H1 (cell line): ENCODE measurements around the gene RGS9. TPM values are rescaled to one million over a fixed set of nuclear protein-coding genes. Genes with fewer than 3 reads are reported as not detected.

Experiments used
- CTCF ChIA-PET: fragments of 300-600 bp; sonication (Branson Sonifier 250); formaldehyde crosslinking; loops from one replicate; lab custom pipeline; 2021; ENCODE audit not compliant: partially characterized antibody; lab: Charles Lee
- POLR2A ChIA-PET: fragments of 300-600 bp; sonication (Branson Sonifier 250); formaldehyde crosslinking; loops from one replicate; lab custom pipeline; 2021; ENCODE audit warnings: inconsistent platforms; ENCODE audit not compliant: partially characterized antibody; lab: Charles Lee
- DNase-seq, 2 experiments: peaks; one replicate each; pipeline versions ENCODE4 v3.0.0 to v3.0.0-alpha.2; 2010 to 2022; ENCODE audit warnings: low spot score in 2 of 2, low read depth in 1 of 2, mixed read lengths in 1 of 2
- FAIRE-seq: peaks from 2 replicates; lab custom pipeline; 2011; peaks lifted over from hg19 to GRCh38; lab: Jason Lieb, UNC
- H2AFZ ChIP-seq: 2 replicates; pipeline ENCODE4 v1.8.1; 2012; ENCODE audit warnings: low read length, inconsistent platforms
- H2AK5ac ChIP-seq: 2 replicates; pipeline ENCODE4 v1.6.1; 2013; ENCODE audit warnings: low read depth, low read length
- H2BK120ac ChIP-seq: replicated peaks from 2 replicates; pipeline ENCODE3; 2013; ENCODE audit warnings: low read depth, low read length, inconsistent platforms
- H2BK12ac ChIP-seq: 2 replicates; pipeline ENCODE4 v1.6.1; 2013; ENCODE audit warnings: low read depth, low read length
- H2BK15ac ChIP-seq: 2 replicates; pipeline ENCODE4 v1.6.1; 2013; ENCODE audit warnings: low read length
- H2BK20ac ChIP-seq: 2 replicates; pipeline ENCODE4 v1.6.1; 2013; ENCODE audit warnings: low read length
- H2BK5ac ChIP-seq: 2 replicates; pipeline ENCODE4 v1.6.1; 2013; ENCODE audit warnings: low read depth, low read length
- H3K14ac ChIP-seq: 2 replicates; pipeline ENCODE4 v1.6.1; 2013; ENCODE audit warnings: inconsistent platforms; ENCODE audit not compliant: insufficient read length
- H3K18ac ChIP-seq: 2 replicates; pipeline ENCODE4 v1.6.1; 2013; ENCODE audit warnings: low read length; ENCODE audit errors: extremely low read depth
- H3K23ac ChIP-seq: 2 replicates; pipeline ENCODE4 v1.6.1; 2013; ENCODE audit warnings: inconsistent platforms; ENCODE audit not compliant: insufficient read length
- H3K23me2 ChIP-seq: 2 replicates; pipeline ENCODE4 v1.6.1; 2013; ENCODE audit warnings: low read depth, low read length
- H3K27ac ChIP-seq: 2 replicates; pipeline ENCODE4 v1.6.1; 2011; ENCODE audit warnings: low read depth, low read length, inconsistent platforms
- H3K27me3 ChIP-seq, 4 experiments: replicated peaks in 1 of 4; 1 replicate in 1 of 4; 2 replicates in 3 of 4; pipeline versions ENCODE4 v1.6.1 to v1.8.1; 2011 to 2013; ENCODE audit warnings: low read length in 3 of 4, mild to moderate bottlenecking in 3 of 4, inconsistent platforms in 2 of 4, mixed read lengths in 2 of 4, moderate library complexity in 1 of 4; ENCODE audit not compliant: control insufficient read depth in 3 of 4, insufficient read depth in 3 of 4; ENCODE audit errors: extremely low read depth in 1 of 4
- H3K36me3 ChIP-seq, 4 experiments: 2 replicates each; pipeline versions ENCODE4 v1.6.1 to v1.8.1; 2011 to 2013; ENCODE audit warnings: mild to moderate bottlenecking in 4 of 4, low read length in 3 of 4, moderate library complexity in 2 of 4, control low read depth in 1 of 4, inconsistent platforms in 1 of 4; ENCODE audit not compliant: insufficient read depth in 4 of 4, control insufficient read depth in 2 of 4
- H3K4ac ChIP-seq: replicated peaks from 2 replicates; pipeline ENCODE3; 2013; ENCODE audit warnings: low read length, low read depth, mixed read lengths, inconsistent platforms; ENCODE audit not compliant: insufficient read length
- H3K4me1 ChIP-seq, 4 experiments: replicated peaks in 1 of 4; 1 replicate in 1 of 4; 2 replicates in 3 of 4; pipeline versions ENCODE4 v1.6.1 to v1.8.1; 2011 to 2013; ENCODE audit warnings: low read length in 3 of 4, inconsistent platforms in 2 of 4, mixed read lengths in 1 of 4; ENCODE audit not compliant: insufficient read depth in 4 of 4, control insufficient read depth in 3 of 4
- H3K4me2 ChIP-seq, 2 experiments: 2 replicates each; pipeline versions ENCODE4 v1.6.1 to v1.8.1; 2011 to 2013; ENCODE audit warnings: low read depth in 2 of 2, low read length in 2 of 2, control low read depth in 1 of 2, inconsistent platforms in 1 of 2, mild to moderate bottlenecking in 1 of 2; ENCODE audit not compliant: insufficient read depth in 1 of 2
- H3K4me3 ChIP-seq, 4 experiments: fragments of 200-600, 300-600 bp in 1 of 4; sonication (generic), shearing (Covaris generic), sonication (Bioruptor Twin) in 1 of 4; 2 replicates each; pipeline versions ENCODE4 v1.5.1 to v1.8.1; 2011 to 2016; ENCODE audit warnings: low read length in 4 of 4, low read depth in 3 of 4, control low read depth in 2 of 4, inconsistent platforms in 2 of 4, mild to moderate bottlenecking in 2 of 4, mixed read lengths in 1 of 4, moderate library complexity in 1 of 4; ENCODE audit not compliant: insufficient read depth in 2 of 4; ENCODE audit errors: extremely low read depth in 1 of 4
- H3K56ac ChIP-seq: replicated peaks from 2 replicates; pipeline ENCODE3; 2013; ENCODE audit warnings: low read depth, mild to moderate bottlenecking, mixed read lengths, low read length, inconsistent platforms; ENCODE audit not compliant: insufficient read length
- H3K79me1 ChIP-seq: 2 replicates; pipeline ENCODE4 v1.6.1; 2013; ENCODE audit warnings: low read depth, low read length, control low read depth
- H3K79me2 ChIP-seq, 2 experiments: 2 replicates each; pipeline versions ENCODE4 v1.6.1 to v1.8.1; 2012 to 2013; ENCODE audit warnings: low read length in 2 of 2, mild to moderate bottlenecking in 2 of 2, inconsistent platforms in 1 of 2; ENCODE audit not compliant: insufficient read depth in 2 of 2, control insufficient read depth in 1 of 2
- H3K9ac ChIP-seq, 4 experiments: replicated peaks in 1 of 4; 1 replicate in 1 of 4; 2 replicates in 3 of 4; pipeline versions ENCODE4 v1.6.1 to v1.8.1; 2011 to 2013; ENCODE audit warnings: low read depth in 3 of 4, low read length in 3 of 4, control low read depth in 2 of 4, mild to moderate bottlenecking in 2 of 4, moderate library complexity in 2 of 4, inconsistent platforms in 1 of 4; ENCODE audit errors: extremely low read depth in 1 of 4
- H3K9me3 ChIP-seq, 2 experiments: 2 replicates each; pipeline versions ENCODE4 v1.6.1 to v1.8.1; 2012 to 2013; ENCODE audit warnings: mild to moderate bottlenecking in 2 of 2, moderate library complexity in 2 of 2, control low read depth in 1 of 2, inconsistent platforms in 1 of 2, low read depth in 1 of 2, low read length in 1 of 2, mixed read lengths in 1 of 2; ENCODE audit not compliant: insufficient read depth in 2 of 2
- H4K20me1 ChIP-seq, 2 experiments: replicated peaks in 1 of 2; 2 replicates each; pipeline versions ENCODE3 to v1.8.1; 2011 to 2013; ENCODE audit warnings: inconsistent platforms in 2 of 2, low read length in 2 of 2, mild to moderate bottlenecking in 1 of 2; ENCODE audit not compliant: insufficient read depth in 2 of 2, control insufficient read depth in 1 of 2
- H4K5ac ChIP-seq: 2 replicates; pipeline ENCODE4 v1.6.1; 2013; ENCODE audit warnings: low read length, low read depth, mixed read lengths, inconsistent platforms; ENCODE audit not compliant: insufficient read length
- H4K8ac ChIP-seq: 2 replicates; pipeline ENCODE4 v1.8.0; 2013; ENCODE audit warnings: mild to moderate bottlenecking, moderate library complexity, low read length, inconsistent platforms; ENCODE audit not compliant: insufficient read depth; ENCODE audit errors: extremely low read depth
- H4K91ac ChIP-seq: replicated peaks from 2 replicates; pipeline ENCODE3; 2013; ENCODE audit warnings: low read length, mixed read lengths, inconsistent platforms; ENCODE audit not compliant: insufficient read length
- BACH1 ChIP-seq: IDR thresholded peaks from 2 replicates; pipeline ENCODE4 v1.6.1; 2012; ENCODE audit warnings: low read length, improper control_type of control experiment
- CBX5 ChIP-seq: fragments of 300-800, 300-1000 bp; sonication (generic); IDR thresholded peaks from 2 replicates; pipeline ENCODE4 v1.7.1; 2016; ENCODE audit warnings: antibody characterized with exemption, low read length, low read depth
- CHD2 ChIP-seq: IDR thresholded peaks from 2 replicates; pipeline ENCODE4 v1.6.1; 2012; ENCODE audit warnings: low read length, improper control_type of control experiment
- CTBP2 ChIP-seq: IDR thresholded peaks from 2 replicates; pipeline ENCODE4 v1.7.0; 2011; ENCODE audit warnings: borderline replicate concordance, mild to moderate bottlenecking, moderate library complexity, mixed read lengths, low read length; ENCODE audit not compliant: insufficient read depth, insufficient read length
- E2F6 ChIP-seq: IDR thresholded peaks from 2 replicates; pipeline ENCODE4 v1.6.1; 2012; ENCODE audit warnings: inconsistent platforms
- EGR1 ChIP-seq: IDR thresholded peaks from 2 replicates; pipeline ENCODE4 v1.6.1; 2011; ENCODE audit warnings: low read depth, low read length, borderline replicate concordance
- GTF2F1 ChIP-seq: IDR thresholded peaks from 2 replicates; pipeline ENCODE4 v1.6.1; 2012; ENCODE audit warnings: low read depth, low read length, improper control_type of control experiment, borderline replicate concordance
- JUND ChIP-seq: IDR thresholded peaks from 2 replicates; pipeline ENCODE4 v1.6.1; 2011; ENCODE audit warnings: mild to moderate bottlenecking, improper control_type of control experiment, low read length
- NANOG ChIP-seq: IDR thresholded peaks from 2 replicates; pipeline ENCODE4 v1.6.1; 2011; ENCODE audit warnings: low read length, low read depth, mild to moderate bottlenecking, inconsistent platforms; ENCODE audit not compliant: insufficient read depth, poor library complexity, severe bottlenecking
- RBBP5 ChIP-seq: IDR thresholded peaks from 2 replicates; pipeline ENCODE4 v1.7.1; 2012; ENCODE audit warnings: low read depth, mild to moderate bottlenecking, inconsistent platforms, low read length, moderate library complexity, borderline replicate concordance
- SIX5 ChIP-seq: IDR thresholded peaks from 2 replicates; pipeline ENCODE4 v1.6.1; 2011; ENCODE audit warnings: mild to moderate bottlenecking, low read depth, low read length
- SP4 ChIP-seq: IDR thresholded peaks from 2 replicates; pipeline ENCODE4 v1.6.1; 2012; ENCODE audit warnings: low read length, inconsistent platforms
- SRF ChIP-seq: IDR thresholded peaks from 2 replicates; pipeline ENCODE4 v1.6.1; 2011; ENCODE audit warnings: mild to moderate bottlenecking, low read depth, low read length, moderate library complexity
- TAF7 ChIP-seq: optimal IDR thresholded peaks from 2 replicates; pipeline ENCODE3; 2011; ENCODE audit warnings: low read depth, mild to moderate bottlenecking, inconsistent platforms, low read length, moderate library complexity, borderline replicate concordance
- WGBS, 2 experiments: shearing (Covaris generic) in 1 of 2; methylation state at CpG; one replicate each; pipeline versions ENCODE4 v1.1.6 to v1.1.7; 2013 to 2015; ENCODE audit warnings: low lambda C conversion rate in 2 of 2, mixed read lengths in 2 of 2, inconsistent platforms in 1 of 2, low coverage in 1 of 2, missing lambda C conversion rate in 1 of 2; ENCODE audit not compliant: insufficient replicate concordance in 2 of 2, insufficient coverage in 1 of 2, insufficient read length in 1 of 2; ENCODE audit errors: extremely low coverage in 1 of 2, missing lambda C conversion rate in 1 of 2; 5-methylcytosine and 5-hydroxymethylcytosine counted together
- polyA plus RNA-seq, 7 experiments: library from polyadenylated mRNA; depleted of rRNA in 3 of 7; stranded (reverse) in 5 of 7; unstranded in 2 of 7; fragments of >200 nt in 5 of 7; fragments of 200-250 nt in 2 of 7; gene quantifications; 1 replicate in 5 of 7; 2 replicates in 1 of 7; 4 replicates in 1 of 7; pipeline versions ENCODE4 v1.2.1 to v1.2.3, GENCODE V29; 2011 to 2013; ENCODE audit warnings: missing spikeins in 2 of 7, mixed read lengths in 2 of 7
- total RNA-seq: library from RNA; stranded (reverse); fragmentation: NEBNext Ultra II Directional; extraction: Animal tissue kit (Norgen Biotek cat#: 25700); gene quantifications from 2 replicates; pipeline ENCODE4 v1.2.1, GENCODE V29; 2021

The RGS9 gene
- total and polyA plus RNA-seq, 2 of the 8 experiments (the other 6 are each of a cell fraction or from before 2014, with no cell fraction given) = 8.9 to 20.5 TPM

- H3K4me3 ChIP-seq = no peak overlapping the region
- no peak overlapping the region for H3K18ac ChIP-seq
- no peak overlapping the region for H2BK12ac ChIP-seq
- no peaks in the 10 kb centered on the region; a peak in 1 of 7 replicates for H3K27me3 ChIP-seq
- H3K9ac ChIP-seq = no peak overlapping the region
- H2BK20ac ChIP-seq = no peak overlapping the region
- peaks cover 0 to 3% (median 0%) of the 10 kb centered on the region in 4 experiments; a peak in 1 of 7 replicates for H3K4me1 ChIP-seq
- H3K23me2 ChIP-seq = peaks cover 5% of the 10 kb centered on the region; the same call in 1 of the 2 replicates
- H2BK5ac ChIP-seq = no peak overlapping the region
- no peaks in the 10 kb centered on the region for H3K36me3 ChIP-seq
- H4K20me1 ChIP-seq = peaks cover 0 to 4% of the 10 kb centered on the region in 2 experiments
- H3K79me2 ChIP-seq = no peaks in the 10 kb centered on the region
- no peaks in the 10 kb centered on the region for H3K9me3 ChIP-seq
- no peak overlapping the region for H2AK5ac ChIP-seq
- H4K91ac ChIP-seq = no peak overlapping the region
- no peak overlapping the region for H4K8ac ChIP-seq
- no peak overlapping the region for H3K4me2 ChIP-seq
- WGBS, 2 experiments = 87% methylated on average over 4 of the region's 4 CpGs; no CpG with 5 or more reads in 1 of the 2 experiments
- DNase-seq = no peak
- no peaks in the 10 kb centered on the region for H3K79me1 ChIP-seq
- no peak overlapping the region for H3K27ac ChIP-seq
- ChIA-PET POLR2A (interaction anchor here (1.4 kb wide), 1 partner anchor 9 kb away, joined by 3 read pairs; no protein-coding TSS in a partner anchor), CTCF (interaction anchor here (0.6 to 6.8 kb wide), 6 partner anchors 9 to 1669 kb away, joined by 3 to 37 read pairs (median 4); no protein-coding TSS in a partner anchor)
- no peak overlapping the region for H3K56ac ChIP-seq
- H2BK15ac ChIP-seq = no peak overlapping the region
- H2AFZ ChIP-seq = no peak overlapping the region
- H3K23ac ChIP-seq = no peak overlapping the region
- H3K4ac ChIP-seq = no peak overlapping the region
- H4K5ac ChIP-seq = no peak overlapping the region
- no peak overlapping the region for H2BK120ac ChIP-seq
- no peak overlapping the region for H3K14ac ChIP-seq
- FAIRE-seq = no peak
- TF ChIP-seq CHD2 (no peak), JUND (no peak), E2F6 (no peak), CBX5 (no peak), TAF7 (no peak), RBBP5 (no peak), SP4 (no peak), SIX5 (no peak), CTBP2 (no peak), NANOG (no peak), GTF2F1 (no peak), BACH1 (no peak), SRF (no peak), EGR1 (no peak)
Observed at GRCh38 chr17:65218261-65218660, 81.1 kb downstream of the RGS9 start.
